ENCODE data around the gene SAMD14.

DNA sequence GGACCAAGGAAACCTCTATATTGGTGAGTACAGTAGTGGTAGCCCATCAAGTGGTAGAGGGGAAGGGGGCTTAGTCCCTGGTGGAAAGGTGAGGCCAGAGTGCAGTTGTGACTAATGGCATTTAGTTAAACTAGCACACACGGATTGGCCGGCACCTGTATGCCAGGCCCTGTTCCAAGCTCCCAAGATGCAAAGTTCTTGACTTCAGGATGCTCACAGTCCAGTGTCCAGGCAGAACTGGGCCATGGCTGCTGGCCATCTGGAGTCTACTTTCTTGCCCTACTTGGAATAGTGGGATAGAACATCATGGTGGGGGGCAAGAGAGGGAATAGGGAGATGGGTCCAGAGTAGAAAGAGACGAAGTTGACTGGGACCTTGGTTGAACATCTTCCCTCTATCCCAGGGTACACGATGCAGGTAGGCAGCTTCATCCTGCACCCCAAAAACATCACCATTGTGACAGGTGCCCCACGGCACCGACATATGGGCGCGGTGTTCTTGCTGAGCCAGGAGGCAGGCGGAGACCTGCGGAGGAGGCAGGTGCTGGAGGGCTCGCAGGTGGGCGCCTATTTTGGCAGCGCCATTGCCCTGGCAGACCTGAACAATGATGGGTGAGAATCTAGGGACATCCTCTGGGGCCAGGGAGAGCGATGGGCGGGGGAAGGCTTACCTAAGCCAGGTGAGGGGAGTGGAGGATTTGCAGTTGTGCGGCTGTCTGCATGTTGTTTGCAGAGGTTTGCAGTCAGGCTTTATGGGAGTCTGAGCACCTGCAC, 58.9 kb downstream of the SAMD14 start:
- TF ChIP-seq, protein P1, sequence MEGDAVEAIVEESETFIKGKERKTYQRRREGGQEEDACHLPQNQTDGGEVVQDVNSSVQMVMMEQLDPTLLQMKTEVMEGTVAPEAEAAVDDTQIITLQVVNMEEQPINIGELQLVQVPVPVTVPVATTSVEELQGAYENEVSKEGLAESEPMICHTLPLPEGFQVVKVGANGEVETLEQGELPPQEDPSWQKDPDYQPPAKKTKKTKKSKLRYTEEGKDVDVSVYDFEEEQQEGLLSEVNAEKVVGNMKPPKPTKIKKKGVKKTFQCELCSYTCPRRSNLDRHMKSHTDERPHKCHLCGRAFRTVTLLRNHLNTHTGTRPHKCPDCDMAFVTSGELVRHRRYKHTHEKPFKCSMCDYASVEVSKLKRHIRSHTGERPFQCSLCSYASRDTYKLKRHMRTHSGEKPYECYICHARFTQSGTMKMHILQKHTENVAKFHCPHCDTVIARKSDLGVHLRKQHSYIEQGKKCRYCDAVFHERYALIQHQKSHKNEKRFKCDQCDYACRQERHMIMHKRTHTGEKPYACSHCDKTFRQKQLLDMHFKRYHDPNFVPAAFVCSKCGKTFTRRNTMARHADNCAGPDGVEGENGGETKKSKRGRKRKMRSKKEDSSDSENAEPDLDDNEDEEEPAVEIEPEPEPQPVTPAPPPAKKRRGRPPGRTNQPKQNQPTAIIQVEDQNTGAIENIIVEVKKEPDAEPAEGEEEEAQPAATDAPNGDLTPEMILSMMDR (conservative IDR thresholded peaks at IDR 0.05 in 1 of 2, IDR thresholded peaks at IDR 0.05 in 1 of 2; ENCODE audit: extremely low read depth in 1 of 2, insufficient read depth in 1 of 2, low read depth in 1 of 2, low read length in 2 of 2), result no peak
- TF ChIP-seq EZH2 (IDR thresholded peaks at IDR 0.05; ENCODE audit: borderline replicate concordance, low read length), result no peak

All from mammary epithelial cell (primary cell).